SK-N-MC (cell line): ENCODE data around the gene TMEM117.

ENCODE experiments used
- EZH2 ChIP-seq: fragments of 200-600 bp; sonication (generic); IDR thresholded peaks from one replicate; pipeline ENCODE4 v1.6.1; 2017; ENCODE audit warnings: antibody characterized with exemption
- POLR2AphosphoS5 ChIP-seq: IDR thresholded peaks from 2 replicates; pipeline ENCODE4 v1.6.1; 2012; ENCODE audit warnings: mild to moderate bottlenecking, low read depth, low read length, borderline replicate concordance

DNA sequence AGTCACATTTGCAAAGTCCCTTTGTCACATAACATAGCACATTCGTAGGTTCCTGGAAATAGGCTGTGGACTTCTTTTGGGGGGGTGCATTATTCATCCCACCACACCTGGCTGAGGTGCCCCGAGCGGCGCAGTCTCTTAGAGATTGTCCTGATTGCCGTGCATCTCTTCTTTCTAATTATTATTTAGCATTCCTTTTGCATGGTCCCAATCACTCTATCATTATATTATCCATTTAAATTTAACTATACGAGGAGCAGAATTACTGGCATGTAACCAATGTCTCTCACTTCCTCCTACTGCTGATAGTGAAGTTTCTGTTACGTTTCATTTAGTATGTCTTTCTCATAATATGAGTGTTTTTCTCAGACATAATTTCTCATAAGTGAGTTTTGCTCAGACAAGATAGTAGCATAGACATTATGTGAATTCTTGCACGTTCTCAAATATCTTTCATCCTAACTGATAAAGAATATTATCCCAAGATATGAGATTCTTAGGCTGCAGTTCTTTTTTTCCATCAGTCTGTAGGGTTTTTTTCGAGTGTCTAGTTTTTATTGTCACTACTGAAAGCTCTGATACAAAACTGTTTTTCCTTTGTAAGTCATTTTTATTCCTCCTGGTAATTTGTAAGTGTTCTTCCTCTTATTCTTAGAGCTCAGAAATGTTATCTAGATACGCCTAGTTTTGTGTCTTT, 595.9 kb downstream of the TMEM117 start:
- TF ChIP-seq POLR2AphosphoS5 (no peak), EZH2 (no peak)
